ENCODE data around the gene SH2D5.

Gene SH2D5

GRCh38 chr1:20732588-20733359 lies at the start of gene SH2D5:
SH2D5 (minus strand) TSS chr1:20732703; CDS start chr1:20728044, 4,659 bp downstream.
- DNase-seq (ENCODE audit: low spot score), result peak; percentile 95

GRCh38 chr1:20775700-20776099 lies 43.2 kb upstream of the SH2D5 start:
- DNase-seq (ENCODE audit: low spot score), result no peak

- DNase-seq (ENCODE audit: low spot score), result no peak
Measured at GRCh38 chr1:20771780-20772179, 39.3 kb upstream of the SH2D5 start.

- no peak for DNase-seq (ENCODE audit: low spot score)
Measured at GRCh38 chr1:20770314-20771087, 38.0 kb upstream of the SH2D5 start.

DNA sequence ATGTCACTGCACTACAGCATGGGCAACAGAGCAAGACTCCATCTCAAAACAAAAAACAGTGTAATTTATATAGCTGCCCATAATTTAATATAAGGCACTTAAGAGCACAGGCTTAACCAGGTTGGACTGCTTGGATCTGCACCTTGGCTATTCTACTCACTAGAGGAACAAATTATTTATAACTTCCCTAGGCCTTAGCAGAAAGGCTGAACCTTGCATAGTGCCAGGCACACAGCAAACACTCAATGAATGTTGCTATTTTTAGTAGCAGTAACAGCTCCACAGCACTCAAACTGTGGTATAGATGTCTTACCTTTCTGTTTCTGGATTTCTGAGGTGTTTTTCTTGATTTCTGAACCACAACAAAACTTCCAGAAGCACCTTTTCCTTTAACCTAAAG lies 34.8 kb upstream of the SH2D5 start:
- no peak for DNase-seq (ENCODE audit: low spot score)

DNA sequence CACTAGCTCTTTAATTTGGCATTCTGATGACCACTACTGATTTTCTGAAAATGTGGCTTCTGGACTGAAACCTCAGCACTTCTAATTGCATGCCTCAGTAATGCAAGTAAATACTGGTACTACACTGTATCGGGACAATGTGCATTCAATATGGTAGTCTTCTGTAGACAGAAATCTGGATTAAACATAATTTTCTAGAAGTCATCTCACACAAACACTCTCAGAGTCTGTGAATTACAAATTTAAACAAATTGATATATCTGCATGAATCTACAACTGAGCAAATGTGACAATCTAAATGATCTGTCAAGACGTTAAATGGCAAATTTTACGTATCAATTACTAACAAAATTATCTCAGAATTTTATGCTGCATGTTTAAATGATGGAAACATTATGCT lies 30.9 kb upstream of the SH2D5 start:
- DNase-seq (ENCODE audit: low spot score), result no peak

- DNase-seq (ENCODE audit: low spot score), result no peak
Measured at GRCh38 chr1:20760322-20760721, 27.8 kb upstream of the SH2D5 start.

DNA sequence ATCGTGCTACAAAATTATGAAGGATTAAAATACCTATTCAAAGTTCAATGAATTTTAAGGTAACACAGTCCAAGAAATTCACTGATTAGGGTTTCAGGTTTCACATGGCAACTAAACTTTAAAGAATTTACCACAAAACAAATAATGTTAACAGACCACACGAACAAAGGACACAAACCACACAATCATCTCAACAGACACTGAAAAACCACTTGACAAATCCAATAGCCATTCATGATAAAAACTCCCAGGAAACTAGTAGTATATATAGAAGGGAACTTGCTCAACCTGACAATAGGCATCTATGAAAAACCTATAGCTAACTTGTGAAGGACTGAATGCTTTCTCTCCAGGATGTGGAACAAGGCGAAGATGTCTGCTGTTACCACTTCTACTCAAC lies 21.1 kb upstream of the SH2D5 start:
- DNase-seq (ENCODE audit: low spot score), result peak; percentile 54

- DNase-seq (ENCODE audit: low spot score), result no peak
Measured at GRCh38 chr1:20751462-20751990, 19.0 kb upstream of the SH2D5 start.

DNA sequence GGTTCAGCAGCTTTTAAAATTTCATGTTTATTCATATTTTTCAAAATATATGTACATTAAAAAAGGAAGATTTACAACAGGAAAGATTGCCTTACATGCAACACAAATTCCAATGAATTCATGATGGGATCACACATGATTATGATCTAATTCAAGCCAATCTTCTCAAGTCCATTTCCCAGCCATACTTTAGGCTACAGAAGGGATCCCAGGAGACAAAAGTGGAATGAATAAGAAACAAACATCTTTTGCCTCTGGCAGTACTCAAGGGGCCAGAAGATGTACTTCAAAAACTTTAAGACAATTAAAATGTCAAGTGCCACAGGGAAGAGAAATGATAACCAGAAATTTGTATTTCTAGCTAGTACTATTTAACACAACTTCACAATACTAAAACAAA lies 10.2 kb upstream of the SH2D5 start:
- DNase-seq (ENCODE audit: low spot score), result no peak

- DNase-seq (ENCODE audit: low spot score), result no peak
Measured at GRCh38 chr1:20740781-20741180, 8.3 kb upstream of the SH2D5 start.

GRCh38 chr1:20739225-20739624 lies 6.7 kb upstream of the SH2D5 start:
- no peak for DNase-seq (ENCODE audit: low spot score)

GRCh38 chr1:20735581-20736111 lies 3.1 kb upstream of the SH2D5 start:
- DNase-seq (ENCODE audit: low spot score), result no peak

DNA sequence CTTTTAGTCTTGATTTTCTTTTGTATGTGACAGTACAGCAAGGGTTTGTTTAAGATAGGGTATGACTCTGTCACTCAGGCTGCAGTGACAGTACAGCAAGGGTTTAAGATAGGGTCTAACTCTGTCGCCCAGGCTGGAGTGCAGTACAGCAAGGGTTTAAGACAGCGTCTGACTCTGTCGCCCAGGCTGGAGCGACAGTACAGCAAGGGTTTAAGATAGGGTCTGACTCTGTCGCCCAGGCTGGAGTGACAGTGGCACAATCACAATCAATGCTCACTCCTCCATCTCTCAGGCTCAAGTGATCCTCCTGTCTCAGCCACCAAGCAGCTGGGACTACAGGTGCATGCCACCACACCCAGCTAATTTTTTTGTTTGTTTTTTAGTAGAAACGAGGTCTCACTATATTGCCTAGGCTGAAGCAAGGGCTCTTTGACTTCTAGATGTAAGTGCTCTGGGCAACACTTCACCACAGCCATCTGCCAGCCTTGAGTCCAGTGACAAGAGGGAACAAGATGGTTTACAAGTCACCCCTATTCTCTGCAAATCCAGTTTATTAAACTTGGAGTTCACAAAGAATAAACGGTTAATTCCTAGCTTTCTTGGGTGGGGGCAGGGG lies 965 bp upstream of the SH2D5 start:
- no peak for DNase-seq (ENCODE audit: low spot score)

- DNase-seq (ENCODE audit: low spot score), result peak; percentile 59
Measured at GRCh38 chr1:20732071-20732587, 374 bp downstream of the SH2D5 start.

GRCh38 chr1:20731057-20731991 lies 1.2 kb downstream of the SH2D5 start:
- no peak for DNase-seq (ENCODE audit: low spot score)

- no peak for DNase-seq (ENCODE audit: low spot score)
Measured at GRCh38 chr1:20730690-20731056, 1.8 kb downstream of the SH2D5 start.

GRCh38 chr1:20729990-20730689 lies 2.4 kb downstream of the SH2D5 start:
- DNase-seq (ENCODE audit: low spot score), result no peak

GRCh38 chr1:20729155-20729931 lies 3.2 kb downstream of the SH2D5 start:
- DNase-seq (ENCODE audit: low spot score), result no peak
